Medulla oblongata (tissue), 1 donor: ENCODE data around the gene SUGP2.

Experiments
- DNase-seq: peaks from one replicate; pipeline ENCODE4 v3.0.0-alpha.2; 2015; ENCODE audit errors: extremely low spot score

SUGP2 gene

DNA sequence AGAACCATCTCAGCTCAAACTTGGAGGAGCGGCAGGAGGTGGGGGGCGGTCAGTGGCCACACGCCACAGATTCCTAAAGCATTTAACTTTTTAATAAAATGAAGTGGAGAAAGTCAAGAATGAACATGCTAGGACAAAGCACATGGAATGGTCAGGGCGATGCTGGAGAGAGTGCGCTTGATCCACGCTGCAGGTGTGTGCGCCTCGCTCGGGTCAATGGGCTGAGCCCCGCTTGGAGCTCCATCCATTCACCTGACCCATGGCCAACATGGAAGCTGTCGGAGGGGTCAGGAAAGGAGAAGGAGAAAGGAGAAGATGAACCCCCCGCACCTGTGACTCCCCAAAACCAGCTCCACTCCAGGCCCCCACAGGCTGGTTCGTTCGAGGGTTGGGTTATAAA lies 41.8 kb downstream of the SUGP2 start:
- no peak for DNase-seq

DNA sequence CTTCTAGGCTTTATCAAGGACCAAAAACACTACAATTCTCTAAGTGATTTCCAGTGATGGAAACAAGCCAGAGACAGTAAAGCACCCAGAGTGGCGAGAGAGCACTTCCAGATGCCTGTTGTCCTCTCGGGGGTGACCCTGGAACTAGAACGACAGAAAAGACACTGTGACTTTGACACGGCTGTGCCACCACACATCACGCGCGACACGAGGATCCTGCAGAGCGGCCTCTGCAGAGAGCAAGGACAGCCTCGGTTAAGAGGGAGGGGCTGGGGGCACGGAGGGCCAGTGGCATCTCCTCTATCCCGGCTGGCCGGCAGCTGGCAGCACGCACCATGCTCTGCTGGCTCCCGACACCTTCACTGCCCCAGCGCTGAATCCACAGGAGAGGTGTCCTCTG lies 42.3 kb downstream of the SUGP2 start:
- DNase-seq = no peak

DNA sequence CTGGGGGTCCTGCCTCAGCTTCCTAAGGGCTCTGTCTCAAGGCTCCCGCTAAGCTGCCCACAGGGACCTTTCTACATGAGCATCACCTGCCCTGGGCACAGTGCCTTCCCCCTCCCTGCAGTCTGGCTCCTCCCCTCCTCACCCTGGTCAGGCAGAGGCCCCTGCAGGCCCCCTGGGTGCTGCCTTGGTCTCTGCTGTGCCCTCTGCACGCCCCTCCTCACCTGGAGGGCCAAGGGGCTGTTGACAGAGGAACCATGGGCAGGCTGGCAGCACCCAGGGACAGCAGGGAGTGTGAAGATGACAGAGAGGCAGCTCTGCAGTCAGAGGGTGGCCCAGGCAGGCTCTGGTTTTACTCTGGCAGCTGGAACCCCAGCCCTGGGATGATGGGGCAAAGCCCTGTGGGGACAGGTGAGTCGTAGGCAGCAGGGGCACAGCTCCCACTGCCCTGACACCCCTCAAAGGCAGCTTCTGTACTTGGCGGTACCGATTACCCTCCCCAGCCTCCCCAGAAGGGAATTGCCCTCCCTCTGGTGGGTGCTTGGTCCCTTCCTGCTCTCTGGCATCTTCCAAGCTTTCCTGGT lies 43.1 kb downstream of the SUGP2 start:
- DNase-seq = no peak

DNA sequence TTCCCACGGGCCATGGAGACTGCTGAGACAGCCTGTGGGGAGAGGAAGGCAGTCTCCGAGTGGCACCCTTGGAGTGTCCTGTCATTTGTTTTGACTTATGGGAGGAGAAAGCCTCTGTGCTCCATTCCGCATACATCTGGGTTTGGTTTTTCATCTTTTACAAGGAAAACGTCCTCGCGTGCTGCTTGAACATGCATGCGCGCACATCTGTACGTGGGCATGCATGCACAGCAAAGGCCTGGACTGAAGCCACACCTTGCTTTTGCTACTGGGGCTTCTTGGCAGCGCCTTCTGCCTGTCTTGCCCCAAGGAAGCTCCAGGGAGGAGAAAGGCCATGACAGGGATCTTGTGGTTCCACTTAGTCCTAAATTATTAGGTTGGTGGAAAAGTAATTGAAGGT lies 44.0 kb downstream of the SUGP2 start:
- no peak for DNase-seq

DNA sequence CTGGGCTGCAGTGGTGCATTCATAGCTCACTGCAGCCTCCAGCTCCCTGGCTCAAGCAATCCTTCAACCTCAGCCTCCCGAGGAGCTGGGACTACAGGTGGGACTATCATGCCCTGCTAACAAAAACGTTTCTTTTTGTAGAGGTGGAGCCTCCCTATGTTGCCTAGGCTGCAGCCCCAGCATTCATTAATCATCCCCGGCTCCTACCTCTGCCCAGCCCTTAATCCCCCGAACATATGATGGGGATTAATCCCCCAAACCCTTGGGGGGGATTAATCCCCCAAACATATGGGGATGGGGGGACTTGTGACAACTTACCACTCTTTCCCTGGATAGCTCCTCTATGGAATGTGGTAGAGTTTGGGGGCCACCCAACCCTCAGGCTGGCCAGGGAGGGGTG lies 45.9 kb downstream of the SUGP2 start:
- DNase-seq = no peak

DNA sequence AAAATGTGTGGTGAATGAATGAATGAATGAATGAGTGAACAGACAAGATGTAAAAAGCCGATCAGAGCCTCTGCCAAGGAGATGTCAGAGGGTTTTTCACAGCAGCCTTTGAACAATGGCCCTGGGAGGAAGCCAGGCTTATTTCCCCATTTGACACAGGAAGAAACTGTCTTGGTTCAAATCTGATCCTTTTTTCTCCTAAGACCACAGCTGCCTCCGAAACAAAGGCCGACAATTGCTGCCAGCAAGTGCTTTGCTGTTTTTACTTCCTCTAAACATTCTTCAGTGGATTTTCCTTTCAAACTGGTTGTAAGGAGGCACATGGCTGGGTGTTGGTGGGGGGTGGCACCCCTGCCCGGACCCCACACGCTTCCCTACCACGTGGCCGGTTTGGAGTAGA lies 48.1 kb downstream of the SUGP2 start:
- DNase-seq = peak; percentile 85

DNA sequence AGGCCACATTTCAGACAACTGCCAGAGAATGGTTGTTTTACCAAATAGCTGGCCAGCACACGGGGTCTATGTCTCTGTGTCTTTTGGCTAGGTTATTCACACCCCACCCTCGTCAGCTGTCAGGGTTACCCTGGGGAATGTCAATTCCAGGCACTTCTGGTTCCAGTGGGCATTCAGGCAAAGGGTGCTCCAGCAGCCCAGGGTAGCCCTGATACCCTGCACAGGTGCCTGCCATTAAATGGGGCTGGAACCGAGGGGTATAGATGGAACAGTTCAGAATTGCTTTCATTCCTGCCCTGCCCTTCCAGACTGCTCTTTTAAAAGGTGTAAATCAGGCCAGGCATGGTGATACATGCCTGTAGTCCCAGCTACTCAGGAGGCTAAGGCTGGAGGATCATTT lies 49.1 kb downstream of the SUGP2 start:
- DNase-seq = no peak

DNA sequence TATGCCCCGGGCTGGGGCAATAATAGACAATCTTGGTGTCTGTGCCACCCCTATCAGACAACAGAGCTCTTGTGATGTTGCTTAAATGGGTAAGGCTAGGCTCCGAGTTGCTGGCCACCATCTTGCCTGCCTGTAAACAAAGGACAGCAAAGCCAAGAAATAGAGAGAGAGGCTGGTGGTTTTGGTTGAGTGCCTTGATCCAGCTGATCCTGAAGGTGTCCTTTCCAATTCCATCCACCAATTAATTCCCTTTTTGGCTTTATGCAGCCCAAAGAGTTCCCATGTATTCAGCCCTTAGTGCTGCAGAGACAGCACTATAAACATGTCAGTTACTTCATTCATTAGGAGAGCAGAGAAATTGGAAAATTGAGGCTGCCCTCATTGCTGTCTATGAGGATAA lies 50.6 kb downstream of the SUGP2 start:
- DNase-seq = no peak

DNA sequence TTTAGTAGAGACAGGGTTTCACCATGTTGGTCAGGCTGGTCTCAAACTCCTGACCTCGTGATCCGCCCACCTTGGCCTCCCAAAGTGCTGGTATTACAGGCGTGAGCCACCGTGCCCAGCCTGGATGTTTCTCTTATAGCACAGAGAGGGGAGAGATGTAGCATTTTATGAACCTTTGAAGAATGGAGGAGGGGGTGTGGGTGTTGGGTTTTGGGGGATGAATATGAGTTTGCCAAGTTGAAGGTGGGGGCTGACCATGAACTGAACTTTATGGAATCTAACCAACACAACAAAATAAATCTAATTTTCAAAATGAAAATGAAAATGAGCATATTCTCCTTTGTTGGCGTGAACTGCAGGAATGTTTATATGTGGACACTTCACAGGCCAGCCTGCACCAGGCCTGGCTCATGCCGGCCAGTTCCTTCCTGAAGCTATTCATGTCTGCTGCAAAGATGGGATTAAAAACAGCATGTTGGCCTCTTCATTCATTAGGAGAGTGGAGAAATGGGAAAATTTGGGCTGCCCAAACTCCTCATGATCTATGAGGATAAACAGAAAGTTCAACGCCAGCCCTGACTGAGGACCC lies 52.8 kb downstream of the SUGP2 start:
- no peak for DNase-seq

DNA sequence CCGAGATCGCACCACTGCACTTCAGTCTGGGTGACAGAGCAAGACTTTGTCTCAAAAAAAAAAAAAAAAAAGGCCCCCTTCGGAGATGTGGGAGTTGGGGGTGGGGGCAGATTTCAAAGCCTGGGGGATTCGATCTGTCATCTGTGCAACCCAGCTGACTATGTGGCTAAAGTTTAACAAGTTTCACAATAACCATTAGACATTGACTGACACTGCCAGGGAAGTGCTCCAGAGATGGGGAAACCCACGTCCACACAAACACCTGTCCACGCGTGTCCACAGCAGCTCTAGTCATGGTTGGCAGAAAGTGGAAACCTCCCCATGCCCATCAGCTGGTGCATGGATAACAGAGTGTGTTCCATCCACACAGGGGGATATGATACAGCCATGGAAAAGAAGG lies 54.7 kb downstream of the SUGP2 start:
- no peak for DNase-seq

DNA sequence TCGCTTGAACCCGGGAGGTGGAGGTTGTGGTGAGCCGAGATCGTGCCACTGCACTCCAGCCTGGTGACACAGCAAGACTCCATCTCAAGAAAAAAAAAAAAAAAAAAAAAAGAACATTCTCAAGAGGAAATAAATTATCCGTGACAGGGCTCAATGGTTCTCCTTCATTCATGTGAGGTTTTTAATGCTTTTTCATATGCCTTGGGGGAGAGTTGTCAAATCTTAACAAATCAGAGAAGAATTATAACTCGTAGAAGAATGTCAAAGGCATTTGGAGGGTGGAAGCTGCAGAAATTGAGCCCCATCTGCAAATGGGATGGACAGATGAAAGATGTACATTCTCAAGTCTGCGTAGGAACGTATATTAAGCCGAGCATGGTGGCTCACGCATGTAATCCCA lies 57.4 kb downstream of the SUGP2 start:
- DNase-seq = no peak

DNA sequence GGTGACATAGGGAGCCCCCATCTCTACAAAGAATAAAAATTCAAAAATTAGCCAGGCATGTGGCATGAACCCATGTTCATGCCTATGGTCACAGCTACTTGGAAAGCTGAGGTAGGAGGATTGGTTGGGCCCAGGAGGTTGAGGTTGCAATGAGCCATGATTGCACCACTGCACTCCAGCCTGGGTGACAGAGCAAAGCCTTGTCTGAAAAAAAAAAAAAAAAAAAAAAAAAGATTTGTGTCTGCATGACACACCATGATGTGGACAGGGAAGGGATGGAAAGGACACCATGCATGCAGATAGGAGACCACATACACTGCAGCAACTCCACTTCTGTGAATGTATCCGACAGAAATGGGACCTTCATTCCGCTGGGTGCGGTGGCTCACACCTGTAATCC lies 58.3 kb downstream of the SUGP2 start:
- no peak for DNase-seq

DNA sequence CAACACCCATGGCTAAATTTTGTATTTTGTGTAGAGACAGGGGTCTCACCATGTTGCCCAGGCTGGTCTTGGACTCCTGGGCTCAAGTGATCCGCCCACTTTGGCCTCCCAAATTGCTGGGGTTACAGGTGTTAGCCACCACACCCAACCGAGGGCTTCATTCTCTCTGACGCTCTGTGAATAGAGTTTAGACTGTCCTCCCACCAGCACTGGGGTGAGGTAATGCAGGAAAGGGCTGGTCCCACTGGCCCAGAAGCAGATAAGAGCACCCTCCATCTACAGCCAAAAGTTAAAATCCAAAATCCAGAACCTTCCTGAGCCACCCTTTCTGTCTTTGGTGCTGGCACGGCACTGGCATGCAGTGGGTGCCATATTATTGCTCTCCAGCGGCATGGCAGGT lies 60.5 kb downstream of the SUGP2 start:
- DNase-seq = no peak

DNA sequence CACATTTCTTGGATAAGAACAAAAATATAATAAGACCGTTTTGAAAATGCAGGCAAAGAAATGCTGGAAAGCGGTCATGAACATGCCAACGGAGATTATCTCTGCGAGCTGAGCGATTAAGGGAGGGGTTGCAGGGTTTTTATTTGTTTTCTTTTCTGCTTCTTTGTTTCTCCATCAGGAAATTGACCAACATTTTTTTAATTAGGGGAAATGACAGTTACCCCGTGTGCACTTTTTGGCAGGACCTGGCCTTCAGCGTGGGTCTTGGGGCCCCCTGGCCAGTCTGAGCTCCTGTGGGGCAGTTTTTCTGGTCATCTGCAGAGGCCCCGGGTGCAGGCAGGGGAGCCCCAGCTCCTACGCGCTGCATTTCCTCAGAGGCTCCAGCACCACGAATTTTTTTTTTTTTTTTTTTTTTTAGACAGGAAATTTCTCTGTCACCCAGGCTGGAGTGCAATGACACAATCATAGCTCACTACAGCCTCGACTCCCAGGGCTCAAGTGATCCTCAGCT lies 61.0 kb downstream of the SUGP2 start:
- no peak for DNase-seq

DNA sequence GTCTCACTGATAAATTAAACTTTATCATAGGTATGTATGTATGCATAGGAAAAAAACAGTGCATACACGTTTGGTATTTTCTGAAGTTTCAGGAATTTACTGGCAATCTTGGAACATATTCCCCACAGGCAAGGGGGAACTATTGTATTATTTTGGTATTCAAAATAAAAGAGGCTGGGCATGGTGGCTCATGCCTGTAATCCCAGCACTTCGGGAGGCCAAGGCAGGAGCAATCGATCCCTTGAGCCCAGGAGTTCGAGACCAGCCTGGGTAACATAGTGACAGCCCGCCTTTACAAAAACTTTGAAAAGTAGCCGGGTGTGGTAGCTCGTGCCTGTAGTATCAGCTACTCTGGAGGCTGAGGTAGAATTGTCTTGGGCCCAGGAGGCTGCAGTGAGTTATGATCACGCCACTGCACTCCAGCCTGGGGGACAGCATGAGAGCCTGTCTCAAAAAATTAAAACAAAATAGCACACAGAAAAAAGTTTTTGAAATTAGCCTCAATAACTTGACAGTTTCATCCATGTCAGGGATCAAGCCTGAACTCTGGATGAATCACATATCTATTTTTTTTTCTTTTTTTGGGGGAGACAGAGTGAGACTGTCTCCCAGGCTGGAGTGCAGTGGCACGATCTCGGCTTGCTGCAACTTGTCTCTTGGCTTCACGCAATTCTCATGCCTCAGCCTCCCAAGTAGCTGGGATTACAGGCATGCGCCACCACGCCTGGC lies 63.2 kb downstream of the SUGP2 start:
- DNase-seq = no peak

DNA sequence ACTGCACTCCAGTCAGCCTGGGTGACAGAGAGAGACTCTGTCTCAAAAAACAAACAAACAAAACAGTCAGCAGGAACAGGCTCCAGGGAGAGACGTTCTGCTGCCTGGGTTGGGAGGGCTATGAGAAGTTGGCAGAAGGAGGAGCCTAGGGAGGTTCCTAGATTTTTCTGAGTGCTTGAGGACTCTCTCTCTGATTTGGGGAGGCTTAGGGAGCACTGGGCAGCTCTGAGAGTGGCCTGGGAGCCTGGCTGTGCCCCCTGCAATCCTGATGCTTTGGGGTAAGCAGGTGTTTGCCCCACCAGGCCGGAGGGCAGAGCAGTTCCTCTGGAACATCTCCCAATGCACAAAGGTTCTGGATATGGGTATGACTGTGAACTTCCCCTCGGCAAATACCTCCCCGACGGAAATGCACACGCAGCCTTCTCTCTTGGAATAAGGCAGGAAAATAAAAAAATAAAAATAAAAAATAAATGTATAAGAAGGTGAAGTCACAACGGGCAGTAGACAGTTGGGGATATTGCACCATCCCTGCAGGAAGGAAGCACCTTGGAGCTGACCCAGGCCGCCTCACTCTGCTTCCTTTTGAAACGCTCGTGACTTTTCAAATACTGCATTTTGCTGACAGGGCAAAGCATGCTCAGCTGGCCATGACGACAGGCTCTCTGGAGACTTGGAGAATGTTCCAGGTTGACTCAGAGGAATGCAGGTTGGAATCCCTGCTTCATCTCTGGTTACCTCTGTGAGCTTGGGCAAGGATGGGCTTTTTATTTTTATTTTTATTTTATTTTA lies 65.8 kb downstream of the SUGP2 start:
- peak; percentile 73 for DNase-seq

DNA sequence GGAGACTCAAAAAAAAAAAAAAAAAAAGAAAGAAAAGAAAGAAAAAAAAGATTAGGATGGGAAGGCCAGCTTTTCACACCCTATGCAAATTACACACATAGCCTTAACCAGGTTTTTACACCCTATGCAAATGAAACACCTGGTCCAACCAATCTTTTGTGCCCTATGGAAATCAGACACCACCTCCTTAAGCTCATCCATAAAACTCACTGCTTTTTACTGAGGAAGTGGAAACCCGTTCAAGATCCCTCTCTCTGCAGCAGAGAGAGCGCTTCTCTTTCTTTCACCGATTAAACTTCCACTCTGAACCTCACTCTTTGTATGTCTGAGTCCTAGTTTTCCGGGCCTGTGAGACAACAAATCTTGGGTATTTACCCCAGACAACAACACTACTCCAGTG lies 67.0 kb downstream of the SUGP2 start:
- peak; percentile 33 for DNase-seq

DNA sequence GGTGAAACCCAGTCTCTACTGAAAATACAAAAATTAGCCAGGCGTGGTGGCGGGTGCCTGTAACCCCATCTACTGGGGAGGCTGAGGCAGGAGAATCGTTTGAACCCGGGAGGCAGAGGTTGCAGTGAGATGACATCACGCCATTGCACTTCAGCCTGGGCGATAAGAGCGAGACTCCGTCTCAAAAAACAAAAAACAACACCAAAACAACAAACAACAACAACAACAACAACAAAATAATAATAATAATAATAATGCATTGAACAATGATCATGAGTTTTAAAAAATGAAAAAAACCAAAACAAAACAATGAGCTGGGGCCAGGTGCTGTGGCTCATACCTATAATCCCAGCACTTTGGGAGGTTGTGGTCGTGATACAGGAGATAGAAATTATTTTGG lies 69.2 kb downstream of the SUGP2 start:
- no peak for DNase-seq

DNA sequence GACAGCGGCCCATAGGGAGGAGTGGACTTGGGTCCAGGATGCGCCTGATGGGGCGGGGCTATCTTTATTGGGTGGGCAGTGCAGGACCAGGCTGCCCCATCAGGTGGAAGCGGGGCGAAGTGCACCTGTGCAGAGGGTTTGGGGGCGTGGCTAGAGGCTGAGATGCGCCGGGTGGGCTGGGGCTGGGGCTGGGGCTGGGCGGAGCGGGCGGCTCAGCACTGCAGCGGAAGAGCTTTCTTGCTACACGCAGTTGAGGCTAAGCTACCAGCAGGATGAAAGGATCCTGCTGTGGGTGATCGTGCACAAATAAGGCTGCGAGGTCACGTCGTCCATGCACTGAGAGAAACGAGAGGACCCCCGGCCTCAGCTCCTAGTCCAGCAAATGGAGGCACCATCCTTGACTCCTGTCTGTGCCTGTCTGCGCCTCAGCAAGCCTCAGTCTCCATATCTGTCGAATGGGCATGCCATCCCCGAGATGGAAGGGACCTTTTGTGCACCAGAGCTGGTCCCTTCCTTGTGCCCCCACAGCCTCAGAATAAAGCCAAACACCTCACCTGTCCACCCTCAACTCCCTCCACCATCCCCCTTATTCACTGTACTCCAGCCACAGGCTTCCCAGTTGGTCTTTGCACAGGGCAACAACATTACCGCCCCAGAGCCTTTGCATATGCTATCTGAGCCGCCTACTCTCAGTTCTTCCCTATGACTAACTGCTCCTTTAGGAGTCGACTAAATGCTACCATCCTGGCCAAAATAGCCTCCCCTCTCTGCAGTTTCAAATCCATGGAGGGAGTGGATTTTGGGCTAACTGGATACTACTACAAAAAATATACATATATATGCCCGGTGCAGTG lies 71.3 kb downstream of the SUGP2 start:
- no peak for DNase-seq

DNA sequence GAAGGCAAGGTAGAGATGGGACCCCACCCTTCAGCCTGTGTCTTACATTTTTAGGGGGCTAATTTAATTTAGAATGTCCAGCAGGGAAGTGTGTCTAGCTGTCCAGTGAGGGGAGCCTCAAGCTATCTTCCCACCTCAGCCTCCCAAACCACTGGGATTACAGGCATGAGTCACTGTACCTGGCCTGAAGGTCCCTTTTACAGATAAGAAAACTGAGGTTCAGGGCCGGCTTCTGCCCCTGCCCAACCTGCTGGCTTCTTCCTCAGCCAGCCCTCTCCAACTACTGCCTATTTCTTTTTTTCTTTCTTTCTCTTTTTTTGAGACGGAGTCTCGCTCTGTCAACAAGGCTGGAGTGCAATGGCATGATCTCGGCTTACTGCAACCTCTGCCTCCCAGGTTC lies 72.9 kb downstream of the SUGP2 start:
- no peak for DNase-seq

DNA sequence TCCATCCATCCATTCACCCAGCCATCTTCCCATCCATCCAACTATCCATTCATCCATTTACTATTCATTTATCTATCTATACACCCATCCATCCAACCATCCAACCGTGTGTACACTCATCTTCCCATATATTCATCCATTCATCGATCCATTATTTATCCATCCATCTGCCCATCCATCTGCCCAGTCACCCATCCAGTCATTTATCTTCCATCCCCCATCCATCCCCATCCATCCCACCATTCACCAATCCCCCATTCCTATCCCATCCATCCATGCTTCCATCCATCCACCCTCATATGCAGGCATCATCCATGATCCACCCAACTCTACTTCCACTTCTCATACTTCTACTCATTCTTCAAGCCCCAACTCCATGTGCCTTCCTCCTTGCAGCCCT lies 78.3 kb downstream of the SUGP2 start:
- no peak for DNase-seq

DNA sequence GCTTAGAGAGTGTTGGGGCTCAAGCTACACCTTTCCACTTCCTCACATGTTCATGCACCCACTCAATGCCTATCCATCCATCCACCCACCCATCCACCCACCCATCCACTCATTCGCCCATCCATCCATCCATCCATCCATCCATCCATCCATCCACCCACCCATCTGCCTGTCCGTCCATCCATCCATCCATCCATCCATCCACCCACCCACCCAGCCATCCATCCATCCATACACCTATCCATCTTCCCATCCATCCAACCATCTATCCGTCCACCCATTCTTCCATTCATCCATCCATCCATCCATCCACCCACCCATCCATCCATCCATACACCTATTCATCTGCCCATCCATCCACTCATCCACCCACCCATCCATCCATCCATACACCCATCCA lies 79.2 kb downstream of the SUGP2 start:
- no peak for DNase-seq
